ENCODE results near the gene TMEM271.
"Not testable (repeated sequence)": the region's sequence is repeated elsewhere in the genome, so short reads cannot be mapped to it uniquely, and the experiment has no call there.

Gene TMEM271

DNA sequence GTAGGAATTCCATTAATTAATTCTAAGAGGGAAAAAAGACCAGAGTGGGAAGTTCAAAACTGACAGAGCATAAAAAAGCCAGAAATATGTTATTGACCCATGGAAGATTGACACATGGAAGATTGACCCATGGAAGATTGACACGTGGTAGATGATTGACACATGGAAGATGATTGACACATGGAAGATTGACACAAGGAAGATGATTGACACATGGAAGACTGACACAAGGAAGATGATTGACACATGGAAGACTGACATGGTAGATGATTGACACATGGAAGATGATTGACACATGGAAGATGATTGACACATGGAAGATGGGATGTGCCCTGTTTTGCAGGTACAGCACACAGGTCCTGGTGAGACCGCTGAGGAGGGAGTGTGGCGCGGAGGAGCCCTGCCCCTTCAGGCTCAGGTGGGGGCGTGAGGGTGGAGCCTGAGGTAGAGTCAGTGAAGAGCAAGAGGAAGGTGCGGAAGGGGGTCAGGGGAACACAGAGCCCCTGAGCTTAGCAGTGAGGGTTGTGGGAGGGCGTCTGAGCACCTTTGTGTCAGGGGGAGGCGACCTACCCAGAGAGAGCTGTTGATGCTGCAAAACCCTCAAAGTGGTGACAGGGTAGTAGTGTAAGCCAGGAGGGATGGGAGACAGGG, 33.4 kb upstream of the TMEM271 start:
- DNase-seq: no peak

DNA sequence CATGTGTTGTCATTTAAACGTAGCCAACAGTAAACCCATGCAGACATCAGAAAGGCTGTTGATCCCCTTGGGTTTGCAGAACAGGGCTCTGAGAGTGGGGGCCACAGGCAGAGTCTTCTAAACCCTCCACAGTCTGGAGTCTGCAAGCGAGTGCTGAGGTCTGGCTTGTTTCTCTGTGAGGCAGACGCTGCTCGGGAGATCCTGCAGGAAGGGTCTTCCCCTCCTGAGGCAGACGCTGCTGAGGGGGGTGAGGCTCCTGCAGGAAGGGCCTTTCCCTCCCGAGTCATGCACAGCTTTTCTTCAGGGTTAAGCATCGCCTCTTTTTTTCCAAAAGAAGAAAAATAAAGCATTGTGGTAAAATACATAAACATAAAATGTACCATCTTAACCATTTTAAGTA, 32.1 kb upstream of the TMEM271 start:
- no peak for DNase-seq

DNA sequence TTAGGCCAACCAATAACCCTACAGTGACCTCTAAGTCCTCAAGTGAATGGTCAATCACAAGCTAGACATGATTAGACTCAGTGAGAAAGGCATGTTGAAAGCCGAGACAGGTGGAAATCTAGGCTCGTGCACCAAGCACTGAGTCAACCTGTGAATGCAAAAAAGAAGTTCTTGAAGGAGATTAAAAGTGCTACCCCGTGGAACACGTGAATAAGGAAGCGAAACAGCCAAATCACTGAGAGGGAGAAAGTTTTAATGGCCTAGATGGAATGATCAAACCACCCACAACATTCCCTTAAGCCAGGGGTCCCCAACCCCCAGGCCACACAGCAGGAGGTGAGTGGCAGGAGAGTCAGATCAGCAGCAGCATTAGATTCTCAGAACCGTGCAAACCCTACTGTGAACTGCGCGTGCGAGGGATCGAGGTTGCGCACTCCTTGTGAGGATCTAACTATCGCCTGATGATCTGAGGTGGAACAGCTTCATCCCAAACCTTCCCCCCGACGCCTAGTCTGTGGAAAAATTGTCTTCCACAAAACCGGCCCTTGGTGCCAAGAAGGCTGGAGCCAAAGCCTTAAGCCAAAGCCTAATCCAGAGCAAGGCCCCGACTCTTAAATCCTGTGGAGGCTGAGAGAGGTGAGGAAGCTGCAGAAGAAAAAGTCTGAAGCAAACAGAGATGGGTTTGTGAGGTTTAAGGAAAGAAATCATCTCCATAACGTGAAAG, 29.8 kb upstream of the TMEM271 start:
- DNase-seq: no peak

DNA sequence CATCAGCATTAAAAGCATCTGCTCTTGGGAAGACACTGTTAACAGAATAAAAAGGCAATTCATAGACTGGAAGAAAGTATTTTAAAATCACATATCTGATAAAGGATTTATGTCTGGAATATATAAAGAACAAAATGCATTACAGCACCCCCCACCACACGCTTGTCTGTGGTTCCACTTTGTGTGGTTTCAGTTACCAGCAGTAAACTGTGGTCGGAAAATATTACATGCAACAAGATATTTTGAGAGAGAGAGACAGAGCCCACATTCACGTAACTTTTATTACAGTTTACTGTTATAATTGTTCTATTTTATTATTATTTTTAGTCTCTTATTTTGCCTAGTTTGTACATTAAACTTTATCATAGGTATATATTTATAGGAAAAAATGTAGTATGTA, 28.0 kb upstream of the TMEM271 start:
- DNase-seq: no peak

DNA sequence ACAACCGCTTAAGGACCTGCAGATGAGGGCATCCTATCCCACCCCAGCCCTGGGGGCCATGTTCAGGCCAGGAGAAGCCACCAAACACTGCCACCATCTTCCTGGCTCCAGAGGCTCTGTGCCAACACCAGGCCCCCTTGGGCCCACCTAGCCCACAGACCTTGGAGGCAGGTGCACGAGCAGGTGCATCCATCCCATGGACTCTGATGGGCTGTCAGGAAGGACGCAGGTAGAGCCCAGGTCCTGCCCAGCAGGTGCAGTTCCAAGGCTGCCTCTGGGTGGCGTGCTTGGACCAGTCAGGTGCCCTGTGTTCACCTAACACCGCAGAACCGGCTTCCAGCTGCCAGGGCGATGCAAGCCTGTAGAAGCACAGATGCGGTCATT, 26.5 kb upstream of the TMEM271 start:
- no peak for DNase-seq

DNA sequence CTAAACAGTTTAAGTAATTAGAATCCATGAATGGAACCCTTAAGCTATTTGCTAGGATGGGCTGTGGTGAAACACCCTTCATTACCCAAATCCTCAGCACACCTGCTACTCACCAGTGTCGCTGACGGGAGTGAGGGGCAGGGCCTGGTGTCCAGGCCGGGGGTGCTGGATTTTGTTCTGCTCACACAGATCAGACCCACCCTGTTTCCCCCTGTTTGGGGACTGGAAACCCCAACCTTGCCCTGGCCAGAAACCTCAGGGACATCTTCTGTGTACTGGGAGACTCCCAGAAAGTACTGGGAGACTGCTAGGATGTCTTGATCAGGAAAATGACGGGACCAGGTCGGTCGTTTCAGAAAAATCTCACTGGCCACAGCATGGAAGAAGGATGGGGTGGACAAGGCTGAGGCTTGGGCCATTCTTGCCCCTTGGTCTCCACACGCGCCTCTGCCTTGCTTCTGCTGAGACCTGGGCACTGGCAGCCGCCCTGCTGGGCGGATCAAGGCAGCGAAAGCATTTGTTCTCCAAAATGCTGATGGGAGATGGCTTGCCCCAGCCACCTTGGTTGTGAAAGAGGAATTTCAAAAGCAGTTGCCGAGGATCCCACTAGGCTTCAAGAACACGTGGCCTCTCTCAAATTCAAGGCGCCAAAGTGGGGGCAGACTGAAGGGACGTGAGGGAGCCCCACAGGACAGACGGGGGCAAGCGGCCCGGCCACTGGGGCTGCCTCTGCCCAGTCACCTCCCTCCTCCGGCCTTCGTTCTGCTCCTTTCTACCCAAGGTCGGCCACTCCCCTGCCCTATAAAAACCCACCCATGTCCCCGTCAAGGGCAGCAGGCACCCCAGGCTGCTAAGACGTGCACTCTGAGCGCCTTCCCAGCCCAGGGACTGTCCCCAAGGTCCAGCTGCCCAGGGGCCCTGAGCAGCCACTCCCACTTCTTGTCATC, 25.8 kb upstream of the TMEM271 start:
- DNase-seq: no peak

DNA sequence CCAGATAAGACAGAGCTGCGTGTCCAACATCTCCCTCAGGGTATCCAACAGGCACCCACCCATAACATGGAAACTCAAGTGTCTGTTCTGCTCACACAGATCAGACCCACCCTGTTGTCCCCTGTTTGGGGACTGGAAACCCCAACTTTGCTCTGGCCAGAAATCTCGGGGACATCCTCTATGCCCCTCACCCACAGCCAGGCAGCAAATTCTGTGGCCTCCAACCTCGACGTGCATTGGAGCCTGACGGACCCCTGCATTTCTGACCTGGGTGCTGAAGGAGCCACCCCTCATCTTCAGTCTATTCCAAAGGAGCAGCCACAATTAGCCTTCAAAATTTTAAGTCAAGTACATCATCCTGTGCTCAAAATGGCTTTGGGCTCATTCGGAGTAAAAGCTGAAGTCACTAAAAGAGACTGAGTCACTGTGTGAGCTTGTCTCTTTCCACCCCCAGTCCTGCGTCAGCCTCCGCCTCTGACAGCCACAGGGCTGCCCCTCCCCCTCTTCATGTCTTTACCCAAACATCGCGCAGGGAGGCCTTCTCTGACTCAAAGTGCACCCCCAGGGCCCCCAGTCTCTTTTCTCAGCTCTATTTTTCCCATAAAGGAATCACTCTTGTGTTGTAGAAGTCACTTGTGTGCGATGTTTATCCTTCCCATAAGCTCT, 24.9 kb upstream of the TMEM271 start:
- DNase-seq: no peak

DNA sequence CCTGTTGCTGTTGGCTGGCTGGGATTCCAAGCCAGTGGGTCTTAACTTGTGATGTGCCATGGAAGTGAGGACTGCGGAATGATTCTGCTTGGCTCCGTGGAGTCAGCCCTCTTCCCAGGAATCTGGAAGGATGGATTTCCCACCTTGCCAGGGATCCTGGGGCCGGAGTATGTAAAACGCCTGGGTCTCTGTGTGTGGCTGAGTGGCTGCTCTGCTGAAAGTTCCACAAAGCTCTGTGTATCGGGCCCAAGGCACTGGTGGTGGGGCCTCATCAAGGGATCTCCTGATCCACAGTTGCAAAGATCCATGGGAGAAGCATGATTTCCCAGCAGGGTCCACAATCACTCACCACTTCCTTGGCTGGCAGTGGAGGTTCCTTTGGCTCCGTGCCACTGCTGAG, 24.1 kb upstream of the TMEM271 start:
- DNase-seq: no peak

DNA sequence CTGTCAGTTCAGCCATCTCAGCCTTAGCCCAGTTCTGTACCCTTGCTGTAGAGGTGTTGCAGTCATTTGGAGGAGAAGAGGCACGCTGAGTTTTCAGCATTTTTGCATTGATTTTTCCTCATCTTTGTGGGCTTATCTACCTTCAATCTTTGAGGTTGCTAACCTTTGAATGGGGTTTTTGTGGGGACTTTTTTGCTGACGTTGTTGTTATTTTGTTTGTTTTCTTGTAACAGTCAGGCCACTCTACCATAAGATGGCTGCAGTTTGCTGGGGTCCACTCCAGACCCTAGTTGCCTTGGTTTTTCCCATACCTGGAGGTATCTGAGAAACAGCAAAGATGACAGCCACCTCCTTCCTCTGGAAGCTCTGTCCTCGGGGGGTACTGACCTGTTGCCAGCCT, 22.8 kb upstream of the TMEM271 start:
- no peak for DNase-seq

DNA sequence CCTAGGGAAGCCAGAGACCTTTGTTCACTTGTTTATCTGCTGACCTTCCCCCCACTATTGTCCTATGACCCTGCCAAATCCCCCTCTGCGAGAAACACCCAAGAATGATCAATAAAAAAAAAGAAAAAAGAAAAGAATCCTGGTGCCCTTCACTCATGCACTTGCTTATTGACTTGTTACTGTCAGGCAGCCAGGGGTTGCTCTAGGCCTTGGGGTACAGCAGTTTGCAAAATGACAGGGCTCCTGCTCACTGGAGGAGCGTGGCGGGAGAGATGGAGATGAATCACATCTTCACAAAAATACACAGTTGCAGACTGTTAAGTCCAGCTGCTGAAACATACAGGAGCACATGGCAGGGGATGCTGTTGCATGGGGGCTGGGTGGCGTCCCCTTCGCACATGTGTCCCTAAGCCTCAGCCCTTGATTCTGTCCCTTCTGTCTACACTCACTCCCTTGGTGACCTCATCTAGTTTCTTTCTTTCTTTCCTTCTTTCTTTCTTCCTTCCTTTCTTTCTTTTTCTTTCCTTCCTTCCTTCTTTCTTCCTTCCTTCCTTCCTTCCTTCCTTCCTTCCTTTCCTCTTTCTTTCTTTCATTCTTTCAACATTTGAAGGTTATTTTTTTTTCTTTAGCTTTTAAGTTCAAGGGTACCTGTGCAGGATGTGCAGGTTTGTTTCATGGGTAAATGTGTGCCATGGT, 16.9 kb upstream of the TMEM271 start:
- DNase-seq: no peak

DNA sequence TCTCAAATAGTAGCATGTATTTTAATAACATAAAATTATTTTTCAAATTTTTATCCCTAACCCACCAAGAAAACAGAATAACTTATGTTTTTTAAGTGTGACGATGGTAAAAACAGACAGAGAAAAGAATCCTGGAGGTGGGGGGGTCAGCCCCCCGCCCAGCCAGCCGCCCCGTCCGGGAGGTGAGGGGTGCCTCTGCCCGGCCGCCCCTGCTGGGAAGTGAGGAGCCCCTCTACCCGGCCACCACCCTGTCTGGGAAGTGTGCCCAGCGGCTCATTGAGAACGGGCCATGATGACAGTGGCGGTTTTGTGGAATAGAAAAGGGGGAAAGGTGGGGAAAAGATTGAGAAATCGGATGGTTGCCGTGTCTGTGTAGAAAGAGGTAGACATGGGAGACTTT, 16.1 kb upstream of the TMEM271 start:
- not testable (repeated sequence) for DNase-seq

DNA sequence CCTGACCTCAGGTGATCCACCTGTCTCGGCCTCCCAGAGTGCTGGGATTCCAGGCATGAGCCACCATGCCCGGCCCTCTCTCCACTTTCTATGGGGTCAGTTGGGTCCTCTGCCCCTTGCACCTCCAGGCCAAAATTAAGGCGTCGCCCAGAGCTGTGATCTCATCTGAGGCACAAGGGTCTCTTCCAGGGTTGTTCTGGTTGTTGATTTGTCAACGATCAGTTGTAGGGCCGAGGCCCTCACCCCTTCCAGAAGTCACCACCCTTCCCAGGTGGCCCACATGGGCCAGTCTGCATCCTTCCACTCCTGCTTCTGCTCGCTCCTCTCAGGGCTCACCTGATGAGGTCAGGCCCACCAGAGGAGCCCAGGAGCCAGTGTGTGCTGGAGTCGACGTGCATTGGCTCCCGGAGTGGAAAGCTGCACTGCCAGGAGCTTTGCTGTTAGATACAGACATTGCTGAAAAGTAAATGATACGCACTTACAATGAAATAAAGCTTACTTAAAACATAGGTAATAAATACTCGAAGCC, 14.3 kb upstream of the TMEM271 start:
- DNase-seq: no peak

DNA sequence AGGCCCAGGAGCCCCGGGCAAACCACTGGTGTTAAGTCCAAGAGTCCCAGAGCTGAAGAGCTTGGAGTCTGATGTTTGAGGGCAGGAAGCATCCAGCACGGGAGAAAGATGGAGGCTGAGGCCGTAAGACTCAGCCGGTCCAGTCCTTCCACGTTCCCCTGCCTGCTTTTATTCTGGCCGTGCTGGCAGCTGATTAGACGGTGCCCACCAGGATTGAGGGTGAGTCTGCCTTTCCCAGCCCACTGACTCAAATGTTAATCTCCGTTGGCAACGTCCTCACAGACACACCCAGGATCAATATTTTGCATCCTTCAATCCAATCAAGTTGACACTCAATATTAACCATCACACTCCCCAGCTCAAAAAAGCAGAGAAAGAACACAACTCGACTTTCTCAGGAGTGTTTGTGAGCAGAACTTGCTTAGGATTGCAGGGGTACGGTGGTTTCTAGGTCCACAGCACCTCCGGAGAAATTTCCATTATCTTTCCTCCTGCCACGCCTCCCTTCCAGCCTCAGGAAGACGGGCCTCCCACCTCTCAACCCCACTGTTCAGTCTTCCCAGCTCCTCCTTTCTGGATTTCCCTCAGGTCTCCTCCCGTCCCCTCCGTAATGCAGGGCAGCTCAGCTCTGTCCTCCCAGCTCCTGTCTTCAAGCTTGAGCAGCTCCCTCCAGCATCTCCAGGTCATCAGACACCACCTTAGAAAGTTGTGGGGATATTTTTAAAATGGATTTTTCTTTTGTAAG, 13.3 kb upstream of the TMEM271 start:
- DNase-seq: no peak

DNA sequence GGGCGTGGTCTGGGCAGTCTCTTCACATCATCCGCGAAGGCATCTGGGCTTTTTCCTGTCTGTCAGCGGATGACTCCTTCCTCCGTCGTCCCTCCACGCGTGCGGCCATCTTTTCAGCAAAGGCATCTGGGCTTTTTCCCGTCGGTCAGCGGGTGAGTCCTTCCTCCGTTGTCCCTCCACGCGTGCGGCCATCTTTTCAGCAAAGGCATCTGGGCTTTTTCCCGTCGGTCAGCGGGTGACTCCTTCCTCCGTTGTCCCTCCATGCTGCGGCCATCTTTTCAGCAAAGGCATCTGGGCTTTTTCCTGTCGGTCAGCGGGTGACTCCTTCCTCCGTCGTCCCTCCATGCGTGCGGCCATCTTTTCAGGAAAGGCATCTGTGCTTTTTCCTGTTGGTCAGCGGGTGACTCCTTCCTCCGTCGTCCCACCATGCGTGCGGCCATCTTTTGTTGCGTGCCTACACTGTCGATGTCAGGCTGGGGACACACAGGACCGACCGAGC, 12.3 kb upstream of the TMEM271 start:
- no peak for DNase-seq

DNA sequence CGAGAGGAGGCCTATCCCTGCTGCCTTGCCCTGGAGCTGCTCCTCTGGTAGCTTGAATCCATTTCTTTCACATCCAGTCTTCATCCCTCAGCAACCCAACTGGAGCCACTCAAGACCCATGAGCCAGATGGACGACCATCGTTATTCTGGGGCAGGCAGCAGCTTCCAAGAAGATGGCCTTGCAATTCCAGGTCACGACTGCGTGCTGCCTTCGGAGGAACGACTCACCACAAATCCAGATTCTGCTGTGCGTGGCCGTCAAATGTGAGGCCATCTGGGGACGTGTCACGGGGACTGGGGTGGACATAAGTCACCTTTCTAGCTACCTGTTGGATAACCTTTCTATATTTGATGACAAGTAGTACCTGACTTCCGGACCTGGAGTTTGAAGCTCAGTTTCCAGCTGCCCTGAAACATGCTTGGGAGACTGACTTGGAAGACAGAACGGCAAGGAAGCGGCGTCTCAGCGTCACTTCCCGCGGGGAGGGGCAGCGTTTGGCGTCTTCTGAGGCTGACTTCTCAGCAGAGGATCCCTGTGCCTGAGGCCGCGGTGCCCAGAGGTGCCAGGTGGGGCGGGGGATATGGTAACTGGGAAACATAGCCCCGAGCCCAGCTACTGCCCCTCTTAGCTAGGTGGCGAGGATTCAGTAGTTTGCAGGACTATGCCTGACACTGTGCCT, 11.7 kb upstream of the TMEM271 start:
- no peak for DNase-seq

DNA sequence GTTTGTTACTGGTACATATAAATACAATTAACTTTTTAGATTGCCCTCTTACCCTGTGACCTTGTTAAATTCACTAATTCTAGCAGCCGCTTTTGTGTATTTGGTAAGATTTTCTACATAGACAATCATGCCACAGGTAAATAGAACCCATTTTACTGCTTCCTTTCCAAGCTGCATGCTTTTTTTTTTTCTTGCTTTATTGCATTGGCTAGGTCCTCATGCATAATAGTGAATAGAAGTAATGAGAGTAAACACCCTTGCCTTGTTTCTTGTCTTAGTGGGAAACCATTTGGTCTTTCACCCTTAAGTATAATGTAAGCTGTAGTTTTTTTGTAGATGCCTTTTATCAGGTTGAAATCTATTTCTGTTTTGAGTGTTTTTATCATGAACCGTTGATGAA, 7.7 kb upstream of the TMEM271 start:
- DNase-seq: no peak

DNA sequence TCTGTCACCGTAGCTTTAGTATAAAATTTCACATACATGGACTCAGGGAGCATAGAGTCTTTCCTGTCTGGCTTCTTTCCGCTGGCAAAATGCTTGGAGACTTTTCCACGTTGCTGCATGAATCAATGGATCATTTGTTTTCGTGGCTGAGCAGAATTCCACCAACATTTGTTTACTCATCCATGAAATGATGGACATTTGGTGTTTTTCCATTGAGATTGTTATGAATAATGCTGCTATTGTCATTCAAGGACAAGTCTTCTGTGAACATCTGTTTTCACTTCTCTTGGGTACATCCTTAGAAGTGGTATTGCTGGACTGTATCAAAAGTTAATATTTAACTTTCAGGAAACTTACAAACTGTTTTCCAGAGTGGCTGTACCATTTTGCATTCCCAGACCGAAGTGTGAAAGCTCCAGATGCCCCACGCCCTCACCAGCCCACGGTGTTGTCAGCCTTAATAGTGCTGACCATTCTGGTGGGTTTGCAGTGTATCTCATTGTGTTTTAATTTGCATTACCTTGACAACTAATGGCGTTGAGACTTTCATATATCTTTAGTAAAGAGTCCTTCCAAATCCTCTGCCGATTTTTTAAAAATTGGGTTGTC, 5.8 kb upstream of the TMEM271 start:
- no peak for DNase-seq

DNA sequence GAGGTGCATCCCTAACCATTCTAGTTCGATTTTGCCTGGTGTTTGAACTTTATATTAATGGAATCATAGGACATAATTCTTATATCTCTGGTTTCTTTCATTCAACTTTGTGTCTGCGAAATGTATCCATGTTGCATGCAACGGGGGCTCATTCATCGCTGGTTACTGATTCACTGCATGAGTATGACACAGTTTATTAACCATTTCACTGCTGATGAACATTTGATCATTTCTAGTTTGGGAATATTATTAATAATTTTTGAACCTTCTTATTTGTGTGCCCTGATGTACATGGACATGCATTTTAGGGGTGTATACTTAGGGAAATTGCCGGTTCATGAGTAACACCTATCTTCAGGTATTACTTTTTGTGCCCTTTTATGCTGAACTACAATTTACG, 5.1 kb upstream of the TMEM271 start:
- DNase-seq: no peak

DNA sequence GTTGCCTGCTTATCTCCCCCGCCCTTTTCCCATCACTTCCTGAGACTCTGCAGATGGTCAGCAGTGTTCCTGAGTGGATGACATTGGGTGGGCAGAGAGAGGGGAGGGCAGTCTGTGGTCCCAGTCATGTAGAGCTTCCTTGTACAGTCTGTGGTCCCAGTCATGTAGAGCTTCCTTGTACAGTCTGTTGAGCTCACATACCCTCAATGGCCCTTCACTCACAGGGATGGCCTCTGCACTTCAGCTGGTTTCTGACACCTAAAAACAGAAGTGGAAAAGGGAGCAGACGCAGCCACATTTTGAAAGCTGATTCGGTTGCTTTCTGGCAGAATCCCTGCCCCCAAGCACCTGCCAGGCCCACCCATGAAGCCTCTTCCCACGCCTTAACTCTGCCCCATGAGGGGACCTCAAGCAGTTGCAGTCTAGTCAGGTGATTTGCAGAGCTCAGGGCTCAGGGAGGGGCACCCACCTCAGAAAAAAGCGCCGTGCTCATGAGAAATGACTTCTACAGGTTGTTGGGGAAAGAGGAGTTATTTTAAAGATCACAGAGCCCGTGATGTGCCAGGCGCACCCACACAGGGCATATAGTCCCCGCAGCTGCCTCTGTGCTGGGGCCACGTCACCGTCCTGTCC, 3.6 kb upstream of the TMEM271 start:
- DNase-seq: no peak
